ENCODE measurements around the gene EFCAB11.

The EFCAB11 gene

DNA sequence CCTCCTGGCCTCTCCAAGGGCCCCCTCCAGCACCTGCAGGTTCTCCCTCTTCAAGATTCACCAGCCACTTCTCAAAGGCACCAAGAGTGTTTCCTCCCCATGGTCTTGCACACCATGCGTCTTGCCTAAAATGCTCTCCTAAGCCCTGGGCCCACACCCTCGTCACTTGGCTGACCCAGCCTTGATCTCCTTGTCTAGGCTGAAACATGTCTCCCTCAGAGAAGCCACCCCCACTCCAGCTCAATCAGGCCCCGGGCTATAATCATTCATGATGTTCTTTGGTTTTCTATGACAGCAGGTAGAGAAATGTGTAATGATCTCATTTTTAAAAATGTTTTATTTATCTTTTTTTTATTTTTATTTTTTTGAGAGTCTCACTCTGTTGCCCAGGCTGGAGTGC lies 88.1 kb downstream of the EFCAB11 start:
- no peak for DNase-seq (ENCODE audit: low read depth, low spot score)

DNA sequence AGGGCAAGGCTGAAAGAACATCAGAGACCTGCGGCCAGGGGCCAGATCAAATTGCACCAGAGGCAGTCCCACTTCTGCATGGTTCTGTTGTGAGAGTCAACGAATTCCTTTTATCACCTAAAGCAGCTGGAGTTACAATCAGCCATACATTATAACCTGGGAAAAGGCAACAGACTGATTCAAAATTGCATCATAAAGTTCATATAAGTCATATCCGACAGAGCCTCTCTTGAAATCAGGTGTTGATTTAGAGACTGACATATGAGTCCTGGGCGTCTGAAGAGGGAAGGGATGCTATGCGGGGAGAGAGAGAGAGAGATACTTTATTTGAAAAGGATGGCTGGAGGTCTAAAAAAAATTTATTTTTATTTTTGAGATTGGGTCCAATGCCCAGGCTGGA lies 89.4 kb downstream of the EFCAB11 start:
- no peak for DNase-seq (ENCODE audit: low read depth, low spot score)

DNA sequence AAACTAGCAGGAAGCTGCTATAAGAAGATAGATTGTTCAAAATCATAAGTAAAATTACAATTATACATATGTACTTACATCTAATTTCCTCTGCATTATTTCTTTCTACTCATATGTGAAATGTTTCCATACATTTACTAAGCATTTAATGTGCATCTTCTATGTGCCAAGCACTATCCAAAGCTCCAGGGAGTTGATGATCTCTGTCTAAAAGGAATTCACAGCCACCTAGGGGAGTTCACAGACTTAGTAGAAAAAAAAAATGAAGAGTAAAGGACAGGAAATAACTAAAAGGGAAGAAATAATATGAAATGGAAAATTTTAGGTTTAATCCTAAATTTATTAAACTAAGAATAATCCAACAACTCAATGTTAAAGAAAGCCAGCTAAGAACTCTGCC lies 91.7 kb downstream of the EFCAB11 start:
- DNase-seq (ENCODE audit: low read depth, low spot score) = no peak

DNA sequence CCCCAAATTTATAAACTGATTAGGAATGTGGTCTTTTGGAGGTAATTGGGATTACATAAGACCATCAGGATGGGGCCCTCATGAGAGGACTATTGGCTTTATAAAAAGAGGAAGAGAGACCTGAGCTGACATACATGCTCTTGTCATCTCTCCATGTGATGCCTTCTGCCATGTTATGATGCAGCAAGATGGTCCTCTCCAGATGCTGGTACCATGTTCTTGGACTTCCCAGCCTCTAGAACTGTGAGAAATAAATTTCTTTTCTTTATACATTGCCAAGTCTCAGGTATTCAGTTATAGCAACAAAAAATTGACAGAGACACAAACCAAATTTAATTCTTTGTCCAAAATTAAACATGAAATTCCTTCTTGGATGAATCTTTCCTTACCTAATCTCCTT lies 92.9 kb downstream of the EFCAB11 start:
- no peak for DNase-seq (ENCODE audit: low read depth, low spot score)

DNA sequence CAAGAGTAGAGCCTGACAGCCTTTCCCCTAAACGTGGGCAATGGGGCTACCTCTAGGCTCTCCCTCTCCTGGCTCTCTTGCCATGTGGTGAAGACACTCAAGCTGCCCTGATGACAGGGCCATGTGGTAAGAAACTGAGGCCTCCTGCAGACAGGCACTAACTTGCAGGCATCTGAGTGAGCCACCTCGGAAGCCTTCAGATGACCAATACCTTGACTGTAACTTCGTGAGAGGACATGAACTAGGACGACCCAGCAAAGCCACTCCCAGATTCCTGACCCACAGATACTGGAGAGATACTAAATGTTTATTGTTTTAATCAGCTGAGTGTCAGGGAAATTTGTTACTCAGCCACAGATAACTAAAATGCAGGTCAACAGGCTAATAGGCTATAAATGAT lies 96.4 kb downstream of the EFCAB11 start:
- no peak for DNase-seq (ENCODE audit: low read depth, low spot score)

DNA sequence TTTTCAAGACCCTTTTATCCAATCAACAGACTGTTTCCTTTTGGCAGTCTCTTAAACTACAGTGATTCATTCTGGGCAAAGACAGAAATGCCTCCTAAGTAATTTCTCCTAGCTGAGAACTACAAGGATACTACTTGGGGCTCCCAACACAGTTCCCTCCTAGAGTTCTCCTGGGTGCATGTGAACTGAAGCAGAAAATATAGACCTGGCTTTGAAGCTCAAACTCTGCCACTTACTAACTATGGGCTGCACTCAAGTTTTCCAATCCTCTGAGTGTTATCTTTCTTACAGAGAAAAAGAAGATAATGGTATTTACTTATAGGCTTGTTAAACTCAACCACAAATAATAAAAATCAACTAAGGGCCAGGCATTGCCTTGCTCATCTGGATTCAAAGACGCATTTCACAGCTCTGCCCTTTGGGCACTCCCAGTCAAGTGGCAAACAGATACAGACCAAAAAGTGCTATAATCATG lies 97.6 kb downstream of the EFCAB11 start:
- peak; percentile 41 for DNase-seq (ENCODE audit: low read depth, low spot score)

DNA sequence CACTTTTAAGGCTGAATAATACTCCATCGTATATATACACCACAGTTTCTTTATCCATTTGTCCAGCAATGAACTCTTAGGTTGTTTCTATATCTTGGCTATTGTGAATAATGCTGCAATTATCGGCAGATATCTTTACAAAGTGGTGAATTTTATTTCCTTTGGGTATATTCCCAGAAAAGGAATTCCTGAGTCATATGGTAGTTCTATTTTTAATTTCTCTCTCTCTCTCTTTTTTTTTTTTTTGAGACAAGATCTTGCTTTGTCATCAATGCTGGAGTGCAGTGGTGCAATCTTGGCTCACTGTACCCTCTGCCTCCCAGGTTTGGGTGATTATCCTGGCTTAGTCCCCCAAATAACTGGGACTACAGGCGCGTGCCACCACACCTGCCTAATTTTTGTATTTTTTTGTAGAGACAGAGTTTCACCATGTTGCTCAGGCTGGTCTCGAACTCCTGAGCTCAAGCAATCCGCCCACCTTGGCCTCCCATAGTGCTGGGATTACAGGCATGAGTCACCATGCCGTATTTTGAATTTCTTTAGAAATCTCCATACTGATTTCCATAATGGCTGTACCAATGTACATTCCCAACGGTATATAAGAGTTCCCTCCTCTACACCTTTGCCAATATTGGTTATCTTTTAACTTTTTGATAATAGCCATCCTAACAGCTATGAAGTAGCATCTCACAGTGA lies 98.4 kb downstream of the EFCAB11 start:
- DNase-seq (ENCODE audit: low read depth, low spot score) = peak; percentile 68

DNA sequence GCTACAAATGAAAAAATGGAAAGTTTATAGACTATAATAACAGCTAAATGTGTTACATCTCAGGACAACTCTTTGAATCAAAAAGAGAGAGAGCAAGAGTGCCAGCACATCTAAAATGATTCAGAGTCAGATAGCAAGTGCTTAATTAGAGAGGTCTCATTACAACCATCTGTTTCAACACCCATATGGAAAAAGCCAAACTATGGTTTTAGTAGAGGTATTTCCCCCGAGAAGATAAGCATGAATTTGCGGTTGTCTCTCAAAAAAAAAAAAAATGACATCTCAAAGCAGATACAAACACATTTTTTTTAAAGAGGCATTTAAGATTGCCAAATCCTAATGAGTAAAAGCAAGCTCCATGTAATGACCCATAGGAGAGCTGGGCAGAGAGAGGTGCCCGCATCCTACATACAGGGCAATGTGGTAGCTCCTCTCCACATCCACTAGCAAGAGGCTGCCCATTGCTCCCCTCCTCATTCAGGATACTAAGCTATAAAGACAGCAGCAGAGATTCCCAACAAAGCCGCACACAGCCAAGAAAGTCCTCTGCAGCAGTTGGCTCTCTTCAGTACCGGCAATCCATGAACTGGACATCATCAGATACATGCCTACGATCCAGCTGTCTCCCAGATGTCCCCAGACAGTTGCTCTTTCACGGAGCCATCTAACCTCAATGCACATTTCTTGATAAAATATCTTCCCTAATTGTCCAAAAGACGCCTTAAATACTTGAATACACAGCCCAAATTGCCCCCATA lies 100.4 kb downstream of the EFCAB11 start:
- no peak for DNase-seq (ENCODE audit: low read depth, low spot score)

DNA sequence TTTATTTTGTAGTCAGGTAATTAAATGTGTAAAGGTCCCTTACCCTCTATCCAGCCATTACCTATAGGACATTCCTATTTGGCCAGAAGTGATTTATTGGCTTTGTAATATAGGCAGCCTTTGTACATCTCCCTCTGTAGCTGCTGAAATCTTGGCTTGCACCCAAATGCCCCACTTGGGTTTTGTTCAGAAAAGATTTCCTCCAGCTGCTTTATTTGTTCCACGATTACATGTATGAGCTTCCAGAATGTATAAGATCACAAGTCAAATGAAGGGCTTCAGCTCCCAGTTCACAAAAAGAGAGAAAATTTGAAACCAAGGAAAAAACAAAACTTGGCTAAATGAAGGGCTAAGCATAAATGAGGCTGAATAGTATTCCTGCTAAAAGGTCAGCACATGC lies 103.4 kb downstream of the EFCAB11 start:
- DNase-seq (ENCODE audit: low read depth, low spot score) = peak; percentile 7

DNA sequence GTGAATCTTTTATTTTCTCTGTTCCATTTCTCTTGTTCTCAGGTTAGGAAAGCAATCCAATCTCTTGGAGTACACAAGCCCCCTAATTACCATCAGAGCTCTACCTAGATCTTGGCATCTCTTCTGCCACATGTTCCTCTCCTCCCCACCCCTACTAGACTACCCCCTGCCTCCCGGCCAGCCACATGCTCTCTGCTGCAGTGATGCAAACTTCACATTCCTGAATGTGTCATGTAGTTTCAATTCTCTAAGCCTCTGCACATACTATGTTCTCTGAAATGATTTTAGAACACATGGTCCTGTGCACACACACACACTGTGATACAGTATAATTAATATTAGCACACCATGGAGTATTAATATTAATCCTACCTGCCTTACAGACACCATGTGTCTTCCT lies 104.6 kb downstream of the EFCAB11 start:
- DNase-seq (ENCODE audit: low read depth, low spot score) = peak; percentile 50

DNA sequence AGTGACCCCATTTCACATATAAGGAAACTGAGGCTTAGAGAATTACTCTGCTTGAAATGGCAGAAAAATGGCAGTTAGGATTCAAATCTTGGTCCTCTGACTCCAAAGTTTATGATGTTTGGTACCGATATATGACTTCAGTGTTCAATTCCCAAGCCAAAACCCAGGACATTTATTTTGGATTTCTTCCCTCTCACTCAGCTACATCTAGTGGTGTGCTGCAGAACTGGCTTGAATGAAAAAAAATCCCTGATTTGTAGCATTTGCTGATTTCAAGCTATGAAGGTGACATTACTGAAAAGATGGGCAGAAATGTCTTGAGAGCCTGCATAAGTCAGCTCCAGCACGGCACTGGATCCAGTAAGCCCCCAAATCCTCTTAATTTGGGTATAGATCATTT lies 106.4 kb downstream of the EFCAB11 start:
- peak; percentile 41 for DNase-seq (ENCODE audit: low read depth, low spot score)

DNA sequence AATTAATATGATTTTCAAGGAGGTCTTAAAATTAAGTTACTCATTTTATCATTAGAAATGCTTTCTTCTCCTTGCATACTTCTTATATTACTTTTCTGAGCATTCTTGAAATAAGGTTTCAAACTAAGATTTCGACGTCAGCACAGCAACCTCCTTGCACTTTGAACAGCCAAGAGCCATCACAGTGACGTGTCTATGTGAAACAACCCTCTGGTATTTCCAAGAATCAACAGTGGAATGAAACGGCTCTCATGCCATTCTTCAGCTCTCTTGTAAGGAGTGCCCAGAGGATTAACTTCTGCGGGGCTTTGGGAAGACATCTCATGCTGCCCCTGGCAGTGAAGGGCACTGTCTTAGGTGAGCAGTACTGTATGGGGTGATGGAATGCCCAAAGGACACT lies 109.2 kb downstream of the EFCAB11 start:
- peak; percentile 79 for DNase-seq (ENCODE audit: low read depth, low spot score)

DNA sequence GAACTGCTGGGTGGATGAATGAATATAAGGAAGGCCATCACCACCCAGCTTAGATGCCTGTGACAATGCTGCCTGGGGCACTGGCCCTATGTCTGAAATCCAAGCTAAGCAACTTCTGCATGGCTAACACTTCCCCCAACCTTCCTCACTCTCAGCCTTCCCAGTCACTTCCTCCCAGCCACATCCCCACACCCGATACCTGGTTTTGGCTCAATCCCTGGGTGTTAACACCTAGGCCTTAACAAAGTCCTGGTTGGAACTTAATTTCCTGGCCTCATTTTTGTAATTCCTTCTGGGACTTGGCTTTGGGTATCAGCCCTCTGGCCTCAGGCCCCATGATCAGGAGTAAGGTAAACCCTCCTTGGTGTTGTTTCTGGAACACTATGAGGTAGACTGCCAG lies 110.0 kb downstream of the EFCAB11 start:
- DNase-seq (ENCODE audit: low read depth, low spot score) = no peak

DNA sequence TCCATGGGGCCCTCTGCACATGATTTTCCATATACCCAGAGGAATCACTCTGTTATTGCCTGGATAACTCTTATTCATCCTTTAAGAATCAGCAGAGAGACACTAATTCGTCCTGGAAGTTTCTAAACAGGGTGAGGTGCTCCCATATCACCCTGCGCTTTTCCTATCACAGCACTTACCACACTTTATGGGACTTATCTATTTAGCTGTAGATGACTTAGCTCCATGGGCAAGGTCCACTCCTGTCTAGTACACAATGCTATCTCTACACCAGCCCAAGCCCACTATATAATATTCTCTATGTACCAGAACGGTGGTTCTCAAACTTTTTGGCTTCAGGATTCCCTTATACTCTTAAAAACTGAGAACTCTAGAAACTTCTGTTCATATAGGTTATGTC lies 111.7 kb downstream of the EFCAB11 start:
- no peak for DNase-seq (ENCODE audit: low read depth, low spot score)

DNA sequence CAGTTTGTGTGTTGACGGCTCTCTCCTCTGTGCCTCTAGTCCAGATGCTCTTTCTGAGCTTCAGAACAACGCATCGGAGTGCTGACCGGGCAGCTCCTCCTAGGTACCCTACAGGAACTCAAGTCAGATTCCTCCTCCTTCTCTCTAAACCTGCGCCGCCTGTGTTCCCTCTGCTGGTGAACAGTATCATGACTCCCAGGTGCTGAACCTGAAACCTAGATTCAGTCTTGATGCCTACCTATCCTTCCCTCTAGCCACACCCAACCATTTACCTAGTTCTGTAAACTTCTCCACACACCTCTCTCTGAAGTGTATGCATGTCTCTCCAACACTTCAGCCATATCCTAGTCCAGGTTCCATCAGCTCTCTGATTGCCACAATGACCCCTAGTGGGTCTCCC lies 112.7 kb downstream of the EFCAB11 start:
- no peak for DNase-seq (ENCODE audit: low read depth, low spot score)

DNA sequence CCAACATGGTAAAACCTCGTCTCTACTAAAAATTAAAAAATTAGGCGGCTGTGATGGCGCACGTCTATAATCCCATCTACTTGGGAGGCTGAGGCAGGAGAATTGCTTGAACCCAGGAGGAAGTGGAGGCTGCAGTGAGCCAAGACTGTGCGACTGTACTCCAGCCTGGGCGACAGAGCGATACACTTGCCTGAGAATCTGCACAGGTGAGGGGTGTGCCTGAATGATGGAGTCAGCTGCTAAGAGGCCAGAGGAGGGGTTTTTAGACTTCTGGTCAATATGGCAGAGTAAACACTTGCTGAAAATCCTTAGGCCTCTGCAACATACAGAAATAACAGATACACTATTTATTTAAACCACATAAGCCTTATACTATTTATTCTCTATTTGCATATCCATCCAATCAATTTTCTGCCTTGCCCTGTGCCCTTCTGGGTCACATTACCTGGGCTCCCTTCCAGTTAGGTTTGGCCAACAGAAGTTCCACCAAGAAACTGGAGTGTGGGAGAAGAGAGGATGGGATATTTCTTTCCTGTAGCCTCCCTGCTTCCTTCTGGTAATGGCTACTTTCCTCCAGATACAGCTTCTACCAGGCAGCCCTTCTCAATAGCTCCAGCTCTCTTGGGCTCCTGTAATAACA lies 117.6 kb downstream of the EFCAB11 start:
- DNase-seq (ENCODE audit: low read depth, low spot score) = no peak

DNA sequence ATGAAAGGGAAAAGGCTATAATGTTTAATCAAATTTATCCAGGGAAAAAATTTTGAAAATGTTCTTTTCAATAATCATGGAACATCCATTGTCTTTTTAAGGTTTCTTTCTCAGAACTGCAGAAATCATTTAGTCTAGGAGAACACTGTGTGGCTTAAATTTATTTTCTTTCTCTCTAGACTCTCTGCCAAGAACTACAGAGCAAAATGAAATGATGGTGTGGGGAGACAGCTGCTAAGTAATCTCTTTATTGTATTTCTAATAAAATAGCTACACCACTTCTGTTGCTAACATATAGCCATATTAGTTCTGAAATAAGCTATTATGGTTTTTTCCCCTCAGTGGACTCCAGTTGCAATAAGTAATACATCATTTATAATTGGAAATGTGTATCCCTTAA lies 120.9 kb downstream of the EFCAB11 start:
- no peak for DNase-seq (ENCODE audit: low read depth, low spot score)

DNA sequence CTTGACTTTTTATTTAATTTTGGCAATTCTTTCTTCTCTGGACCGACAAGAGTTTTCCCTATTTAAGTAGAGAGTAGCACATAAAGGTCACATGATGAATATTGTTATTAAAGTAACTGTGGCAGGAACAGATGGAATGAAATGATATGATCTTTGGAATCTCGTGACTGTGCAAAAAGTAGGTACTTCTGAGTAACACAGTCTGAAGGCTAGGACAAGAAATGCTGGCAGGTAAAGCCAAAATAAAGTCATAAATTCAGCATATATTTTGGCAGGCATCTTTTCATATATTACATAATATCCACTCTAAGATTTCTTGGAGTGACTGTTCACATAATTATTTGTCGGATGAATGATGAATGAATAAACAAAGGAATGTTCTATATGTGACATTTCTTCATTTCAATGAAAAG lies 121.4 kb downstream of the EFCAB11 start:
- no peak for DNase-seq (ENCODE audit: low read depth, low spot score)

DNA sequence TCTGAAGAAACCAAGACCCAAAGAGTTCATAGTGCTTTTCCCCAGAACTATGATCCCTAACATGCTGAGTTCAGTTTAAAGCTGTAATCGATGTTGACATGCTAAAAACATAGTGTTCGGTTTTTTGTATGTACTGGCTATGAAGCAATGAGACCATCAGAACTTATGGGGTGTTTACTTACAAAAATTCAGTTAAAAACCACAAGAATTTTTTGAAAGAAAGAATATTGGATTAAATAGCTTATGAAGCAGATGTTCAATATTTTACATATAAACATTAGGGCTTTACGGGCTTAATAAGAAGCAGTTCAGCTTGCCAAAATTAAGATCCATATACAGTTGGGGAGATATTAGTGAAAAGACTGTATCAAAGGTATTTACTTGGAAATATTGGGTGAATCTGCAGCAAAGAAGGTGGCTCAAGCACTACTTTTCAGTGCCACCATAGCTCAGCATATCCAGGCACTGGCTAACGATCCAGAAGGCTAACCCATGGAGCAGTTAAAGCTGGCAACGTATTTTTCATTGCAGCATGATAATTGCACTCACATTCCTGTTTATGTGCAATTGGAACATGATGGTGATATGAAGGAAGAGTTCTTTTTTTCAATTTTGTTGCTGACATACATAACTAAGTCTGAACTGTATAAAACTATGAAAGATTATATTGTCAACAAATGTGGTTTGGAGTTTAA lies 125.9 kb downstream of the EFCAB11 start:
- DNase-seq (ENCODE audit: low read depth, low spot score) = no peak

DNA sequence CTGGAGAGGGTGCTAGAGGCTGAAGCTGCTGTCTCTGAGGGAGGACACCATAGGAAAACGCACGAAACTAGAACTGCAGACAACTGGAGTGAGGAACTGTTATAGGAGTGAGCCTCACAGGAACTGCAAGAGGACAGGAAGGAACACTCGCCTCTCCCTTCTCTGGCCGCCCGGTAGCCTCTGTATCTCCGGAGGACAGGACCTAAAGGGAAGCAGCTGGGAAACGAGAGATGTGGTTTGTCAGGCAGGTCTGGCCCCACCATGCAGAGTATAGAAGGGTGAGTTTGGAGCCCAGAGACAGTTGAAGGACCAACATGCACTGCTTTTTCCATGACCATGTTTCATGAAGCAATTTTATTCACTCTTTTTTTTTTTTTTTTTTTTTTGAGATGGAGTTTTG lies 127.3 kb downstream of the EFCAB11 start:
- DNase-seq (ENCODE audit: low read depth, low spot score) = no peak

DNA sequence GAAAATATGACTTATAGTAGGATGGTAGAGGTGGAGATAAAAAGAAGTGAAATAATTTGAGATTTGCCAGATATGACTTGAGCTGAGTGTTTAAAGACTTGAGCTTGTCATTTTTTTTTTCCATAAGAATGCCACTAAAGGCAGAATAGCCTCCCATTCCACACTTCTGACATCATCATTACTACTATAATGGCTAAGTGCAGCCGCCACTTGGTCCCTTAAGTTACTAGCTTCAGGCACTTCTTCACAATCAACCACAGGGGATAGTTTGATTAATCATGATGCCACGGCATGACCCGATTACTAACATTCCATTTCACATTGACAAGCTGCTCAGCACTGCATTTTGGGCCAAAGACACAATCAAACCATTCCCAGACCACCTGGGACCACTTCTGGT lies 127.9 kb downstream of the EFCAB11 start:
- peak; percentile 31 for DNase-seq (ENCODE audit: low read depth, low spot score)

DNA sequence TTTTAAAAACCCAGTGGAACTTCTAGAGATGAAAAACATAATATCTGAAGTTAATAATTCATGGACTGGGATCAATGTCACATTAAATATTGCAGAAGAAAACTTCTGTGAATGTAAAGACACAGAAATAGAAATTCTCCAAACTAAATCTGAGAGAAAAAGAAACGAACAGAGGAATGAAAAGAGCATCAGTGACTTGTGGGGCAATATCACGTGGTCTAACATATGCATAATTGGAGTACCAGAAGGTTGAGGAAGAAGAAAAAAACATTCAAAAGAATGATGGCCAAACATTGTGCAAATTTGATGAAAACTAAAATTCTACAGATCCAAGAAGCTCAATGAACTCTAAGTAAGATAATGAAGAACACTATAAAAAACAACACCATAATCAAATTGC lies 130.8 kb downstream of the EFCAB11 start:
- DNase-seq (ENCODE audit: low read depth, low spot score) = no peak

All from astrocyte of the hippocampus (primary cell).